ENCODE data around the gene SGMS2.
A peak's percentile ranks its signal among the peaks of the same experiment; 100 is the strongest.
"Not testable (repeated sequence)": the region's sequence is repeated elsewhere in the genome, so short reads cannot be mapped to it uniquely, and the experiment has no call there.

The SGMS2 gene

DNA sequence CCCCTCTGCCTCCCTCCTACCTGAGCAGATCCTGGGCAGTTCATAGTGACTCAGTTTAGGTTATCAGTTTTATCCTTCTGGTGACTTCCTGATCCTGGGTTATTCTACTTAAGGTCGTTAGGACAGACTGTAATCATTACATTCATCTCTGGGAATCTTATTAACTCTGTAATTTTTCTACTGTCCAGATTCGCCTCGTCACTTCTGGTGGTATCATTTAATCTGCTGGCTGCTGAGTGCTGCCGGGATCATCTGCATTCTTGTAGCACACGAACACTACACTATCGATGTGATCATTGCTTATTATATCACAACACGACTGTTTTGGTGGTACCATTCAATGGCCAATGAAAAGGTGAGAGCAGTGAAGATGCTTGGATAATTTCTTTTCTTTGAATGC is 83.6 kb downstream of the SGMS2 start:
- no peak for DNase-seq (ENCODE audit: low read depth)

DNA sequence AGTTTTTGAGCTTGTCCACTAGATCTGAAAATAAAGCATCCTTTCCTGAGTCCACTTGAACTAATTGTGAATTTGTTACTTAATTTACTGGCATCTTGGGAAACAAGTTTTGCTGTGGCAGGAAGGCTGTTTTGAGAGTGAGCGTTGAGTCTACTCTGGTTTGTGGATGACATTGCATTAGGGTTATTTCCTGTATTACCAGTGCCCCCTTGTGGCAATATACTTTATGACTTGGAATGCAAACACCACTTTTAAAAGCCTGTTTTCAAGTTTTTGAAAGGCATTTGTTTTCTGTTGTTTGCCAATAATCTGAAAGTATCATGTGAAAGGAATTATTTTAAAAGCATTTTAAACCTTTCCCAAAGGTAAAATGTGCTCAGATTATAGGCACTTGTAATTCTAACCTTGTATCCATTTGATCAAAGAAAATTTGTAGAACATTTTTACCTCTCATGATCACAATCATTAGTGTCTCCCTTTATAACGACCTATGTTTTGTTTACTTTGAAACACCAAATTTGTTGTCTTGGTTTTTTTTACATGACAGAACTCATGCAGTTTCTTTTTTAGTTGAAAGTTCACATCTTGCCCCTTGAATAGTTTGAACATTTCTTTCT is 88.7 kb downstream of the SGMS2 start:
- DNase-seq (ENCODE audit: low read depth) = no peak

DNA sequence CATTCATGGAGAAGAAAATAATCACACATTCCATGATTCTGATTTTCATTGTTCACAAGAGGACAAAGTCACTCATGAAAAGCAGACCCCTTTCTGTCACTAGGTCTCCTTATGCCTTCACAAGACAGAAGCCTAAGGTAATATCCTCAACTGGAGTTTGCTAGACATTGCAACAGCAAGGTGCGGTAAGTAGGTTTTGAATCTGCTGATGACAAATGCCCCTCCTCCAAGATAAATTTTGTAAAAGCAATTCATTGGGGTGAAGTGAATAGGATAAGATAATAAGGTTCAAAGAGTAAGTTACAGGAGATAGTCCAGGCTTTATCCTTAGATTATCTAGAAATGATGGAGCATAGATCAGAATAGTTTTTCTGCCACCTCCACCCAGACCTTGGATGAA is 90.5 kb downstream of the SGMS2 start:
- DNase-seq (ENCODE audit: low read depth) = no peak

DNA sequence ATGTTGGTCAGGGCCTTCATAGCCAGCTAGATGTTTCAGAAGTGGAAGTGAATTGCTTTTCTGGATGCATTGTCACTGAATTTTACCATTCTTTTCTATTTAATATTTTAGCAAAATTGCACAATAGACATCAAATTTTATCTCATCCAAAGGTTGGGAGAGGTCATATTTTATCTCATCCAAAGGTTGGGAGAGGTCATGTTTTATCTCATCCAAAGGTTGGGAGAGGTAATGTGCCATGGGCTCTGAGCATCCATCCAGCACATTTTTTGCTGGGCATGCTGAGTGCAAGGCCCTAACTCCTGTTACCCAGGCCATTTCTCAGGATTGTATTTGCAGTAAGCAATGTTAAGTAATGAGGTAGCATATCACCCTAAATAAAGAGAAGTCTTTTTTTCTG is 91.9 kb downstream of the SGMS2 start:
- DNase-seq (ENCODE audit: low read depth) = no peak

DNA sequence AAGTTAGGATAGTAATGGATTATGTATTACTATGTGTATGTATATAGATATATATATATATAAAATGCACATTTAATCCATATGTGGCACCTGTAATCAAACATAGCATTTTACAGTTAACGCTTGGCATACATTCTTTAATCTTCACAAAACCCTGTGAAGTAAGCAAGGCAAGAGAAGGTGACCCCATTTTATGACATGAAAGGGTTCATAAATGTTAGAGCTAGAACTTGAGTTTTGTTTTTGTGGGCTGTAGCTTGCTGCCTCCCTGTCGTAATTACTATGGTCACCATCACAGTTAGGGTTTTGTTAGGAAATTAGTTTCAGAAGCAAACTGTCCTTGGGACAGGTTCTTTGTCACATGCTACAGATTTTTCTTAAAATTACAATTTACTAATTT is 92.8 kb downstream of the SGMS2 start:
- no peak for DNase-seq (ENCODE audit: low read depth)

DNA sequence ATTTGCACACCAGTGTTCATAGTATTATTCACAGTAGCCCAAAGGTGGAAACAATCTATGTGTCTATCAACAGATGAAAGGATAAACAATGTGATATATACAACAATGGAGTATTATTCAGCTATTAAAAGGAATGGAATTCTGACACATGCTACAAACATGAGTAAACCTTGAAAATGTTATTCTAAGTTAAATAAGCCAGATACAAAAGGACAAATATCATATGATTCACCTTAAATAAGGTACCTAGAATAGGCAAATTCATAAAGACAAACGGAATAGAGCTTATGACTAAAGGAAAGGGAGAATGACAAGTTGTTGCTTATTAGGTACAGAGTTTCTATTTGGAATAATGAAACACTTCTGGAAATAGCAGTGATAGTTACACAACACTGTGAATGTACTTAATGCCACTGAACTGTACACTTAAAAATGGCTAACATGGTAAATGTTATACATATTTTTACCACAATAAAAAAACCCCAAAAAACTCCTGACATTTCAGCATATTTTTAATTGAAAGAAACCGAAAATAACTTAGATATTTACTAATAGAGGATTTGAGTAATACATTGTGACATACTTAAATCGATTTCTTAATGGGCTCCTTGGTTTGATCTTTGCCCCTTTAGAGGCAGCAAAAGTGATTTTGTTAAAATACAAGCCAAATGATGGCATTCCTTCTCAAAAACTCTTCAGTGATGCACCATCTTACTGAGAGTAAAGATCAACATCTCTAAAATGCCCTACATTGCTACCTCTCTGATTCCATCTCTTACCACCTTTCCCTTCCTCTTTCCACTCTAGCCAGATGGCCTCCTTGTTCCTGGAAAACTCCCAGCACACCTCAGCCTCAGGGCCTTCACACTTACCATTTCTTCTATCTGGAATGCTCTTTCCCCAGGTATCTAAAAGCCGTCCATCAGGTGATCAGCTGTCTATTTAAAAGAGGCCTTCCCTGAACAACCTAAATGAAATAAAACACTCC is 98.0 kb downstream of the SGMS2 start:
- DNase-seq (ENCODE audit: low read depth) = no peak

DNA sequence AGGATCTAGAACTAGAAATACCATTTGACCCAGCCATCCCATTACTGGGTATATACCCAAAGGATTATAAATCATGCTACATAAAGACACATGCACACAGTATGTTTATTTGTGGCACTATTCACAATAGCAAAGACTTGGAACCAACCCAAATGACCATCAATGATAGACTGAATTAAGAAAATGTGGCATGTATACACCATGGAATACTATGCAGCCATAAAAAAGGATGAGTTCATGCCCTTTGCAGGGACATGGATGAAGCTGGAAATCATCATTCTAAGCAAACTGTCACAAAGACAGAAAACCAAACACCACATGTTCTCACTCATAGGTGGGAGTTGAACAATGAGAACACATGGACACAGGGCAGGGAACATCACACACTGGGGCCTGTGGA is 101.0 kb downstream of the SGMS2 start:
- not testable (repeated sequence) for DNase-seq (ENCODE audit: low read depth)

DNA sequence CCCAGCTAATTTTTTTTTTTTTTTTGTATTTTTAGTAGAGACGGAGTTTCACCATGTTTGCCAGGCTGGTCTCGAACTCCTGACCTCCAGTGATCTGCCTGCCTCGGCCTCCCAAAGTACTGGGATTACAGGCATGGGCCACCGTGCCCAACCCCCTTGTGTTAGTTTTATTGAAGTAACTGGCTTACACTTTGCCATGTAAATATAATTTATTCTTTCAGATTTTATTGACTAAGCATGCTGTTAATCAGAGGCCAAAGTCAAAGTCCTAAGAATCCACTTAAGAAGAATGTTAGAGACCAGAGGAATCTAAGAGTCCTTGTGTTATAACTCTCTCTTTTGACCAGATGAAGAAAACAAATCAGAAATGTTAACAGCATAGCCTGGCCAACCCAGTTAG is 102.1 kb downstream of the SGMS2 start:
- DNase-seq (ENCODE audit: low read depth) = not testable (repeated sequence)

DNA sequence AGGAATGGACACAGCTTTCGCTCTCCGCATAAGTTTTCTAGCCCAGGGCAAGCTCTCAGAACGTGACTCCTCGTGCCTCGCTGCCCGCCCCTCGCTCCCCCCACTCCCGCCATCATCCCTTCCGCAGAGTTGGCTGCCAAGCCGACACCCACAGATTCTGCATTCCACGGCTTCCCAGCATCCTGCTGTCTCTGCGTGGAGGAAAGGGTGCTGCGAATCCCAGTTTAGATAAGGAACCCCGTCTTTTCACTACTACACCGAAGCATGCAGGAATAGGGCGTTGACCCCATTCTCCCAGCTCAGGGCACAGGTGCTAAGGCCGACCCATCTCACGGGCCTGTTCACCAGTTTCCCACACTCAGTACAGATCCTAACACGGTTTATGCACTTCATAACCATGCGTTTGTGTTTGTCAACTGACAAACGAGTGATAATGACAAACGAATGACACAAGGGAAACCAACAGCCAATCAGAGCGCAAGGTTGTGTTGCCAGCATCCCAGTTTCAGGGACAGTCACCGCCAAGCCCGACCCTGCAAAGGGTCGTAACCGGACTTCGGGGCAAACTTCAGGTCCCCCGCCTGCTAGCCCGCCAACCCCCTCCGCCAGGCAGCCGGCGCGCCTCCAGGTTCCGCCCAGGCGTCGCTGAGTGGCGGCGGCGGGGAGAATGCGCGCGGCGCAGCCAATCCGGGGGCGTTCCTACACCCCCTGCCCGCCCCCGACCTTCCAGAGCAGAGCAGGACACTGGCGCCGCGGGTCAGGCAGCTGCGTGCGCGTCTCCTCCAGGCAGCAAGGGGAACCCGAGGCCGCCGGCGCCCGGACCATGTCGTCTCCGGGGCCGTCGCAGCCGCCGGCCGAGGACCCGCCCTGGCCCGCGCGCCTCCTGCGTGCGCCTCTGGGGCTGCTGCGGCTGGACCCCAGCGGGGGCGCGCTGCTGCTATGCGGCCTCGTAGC is 106.4 kb downstream of the SGMS2 start, which contains the start of gene CYP2U1:
Gene CYP2U1, plus strand, starts transcription at position 729 of the 954 bp plus-strand sequence. Its CDS starts 95 bp downstream, at position 824.
- DNase-seq (ENCODE audit: low read depth) = no peak

DNA sequence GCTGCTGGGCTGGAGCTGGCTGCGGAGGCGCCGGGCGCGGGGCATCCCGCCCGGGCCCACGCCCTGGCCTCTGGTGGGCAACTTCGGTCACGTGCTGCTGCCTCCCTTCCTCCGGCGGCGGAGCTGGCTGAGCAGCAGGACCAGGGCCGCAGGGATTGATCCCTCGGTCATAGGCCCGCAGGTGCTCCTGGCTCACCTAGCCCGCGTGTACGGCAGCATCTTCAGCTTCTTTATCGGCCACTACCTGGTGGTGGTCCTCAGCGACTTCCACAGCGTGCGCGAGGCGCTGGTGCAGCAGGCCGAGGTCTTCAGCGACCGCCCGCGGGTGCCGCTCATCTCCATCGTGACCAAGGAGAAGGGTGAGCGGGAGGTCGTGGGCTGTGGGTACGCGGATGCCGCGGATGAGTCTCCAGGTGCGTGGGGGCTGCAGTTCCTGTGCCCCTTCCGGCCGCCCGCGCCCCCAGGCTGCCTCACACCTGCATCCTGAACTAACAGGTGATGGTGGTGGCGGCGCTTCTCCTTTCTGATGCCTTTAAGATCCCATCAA is 107.1 kb downstream of the SGMS2 start:
- DNase-seq (ENCODE audit: low read depth) = no peak

DNA sequence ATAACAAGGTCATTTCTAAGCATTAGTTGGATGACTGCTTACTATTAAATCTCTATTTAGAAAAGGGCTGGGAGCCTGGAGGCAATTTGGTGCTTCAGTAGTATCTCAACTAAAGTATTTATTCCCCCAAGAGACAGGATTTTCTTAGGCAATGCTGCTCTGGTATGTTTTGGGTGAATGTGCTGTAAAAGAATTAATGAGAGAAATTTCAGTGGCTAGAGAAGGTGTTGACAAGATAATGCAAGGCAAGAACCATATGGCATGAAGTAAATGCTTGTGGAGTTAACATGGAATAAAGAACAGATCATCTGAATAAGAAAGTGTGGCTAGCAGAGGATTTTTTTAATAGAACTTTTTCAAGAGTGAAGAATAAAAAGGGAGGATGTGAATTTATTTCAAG is 110.5 kb downstream of the SGMS2 start:
- DNase-seq (ENCODE audit: low read depth) = no peak

DNA sequence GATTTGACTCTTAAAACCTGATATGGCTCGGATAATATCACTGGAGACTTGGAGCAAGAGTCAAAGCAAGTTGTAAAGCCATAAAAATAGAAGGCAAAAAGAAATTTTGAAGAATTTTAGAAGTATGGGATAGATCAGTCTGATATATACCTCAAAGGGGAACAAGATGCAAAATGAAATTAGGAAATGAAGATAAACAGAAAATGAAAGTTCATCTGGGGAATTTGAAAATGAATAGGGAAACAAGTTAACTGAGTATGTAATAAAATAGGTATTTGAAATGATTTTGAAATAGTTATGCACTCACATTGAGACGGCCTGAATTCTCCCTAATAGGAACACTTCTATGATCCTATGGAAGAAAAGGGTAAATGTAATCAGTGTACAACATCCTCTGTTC is 112.3 kb downstream of the SGMS2 start:
- DNase-seq (ENCODE audit: low read depth) = no peak

DNA sequence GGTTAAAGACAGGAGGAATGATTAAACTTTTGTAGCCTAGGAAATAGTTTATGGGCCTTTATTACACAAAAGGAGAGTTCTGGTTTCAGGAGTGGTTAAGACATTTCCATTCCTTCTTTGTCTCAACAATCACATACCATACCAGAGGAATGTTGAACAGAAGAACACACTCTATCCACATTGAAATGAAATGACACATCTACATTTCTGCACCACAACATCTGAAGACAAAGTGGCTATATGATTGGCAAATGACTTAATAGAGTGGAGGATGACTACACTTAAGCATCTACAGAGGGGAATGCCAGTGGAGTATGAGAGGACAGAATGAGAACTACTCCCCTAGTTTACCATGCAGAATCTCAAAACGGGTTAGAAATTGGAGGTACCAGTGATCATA is 114.6 kb downstream of the SGMS2 start:
- no peak for DNase-seq (ENCODE audit: low read depth)

DNA sequence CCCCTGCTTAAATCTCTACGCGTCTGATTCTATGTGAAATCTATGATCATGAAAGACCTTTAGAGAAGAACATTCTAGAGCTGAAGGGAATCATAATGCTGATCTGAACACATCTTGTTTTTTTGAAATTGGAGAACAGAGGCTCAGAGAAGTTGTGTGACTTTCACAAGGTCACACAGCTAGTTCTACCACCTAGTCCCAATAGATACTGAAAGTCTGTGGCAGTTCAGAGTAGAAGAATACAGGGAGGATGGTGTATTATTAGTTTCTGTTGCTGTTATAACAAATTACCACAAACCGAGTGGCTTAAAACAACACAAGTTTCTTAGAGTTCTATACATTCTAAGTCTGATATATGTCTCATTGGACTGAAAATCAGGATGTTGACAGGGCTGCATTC is 121.1 kb downstream of the SGMS2 start:
- no peak for DNase-seq (ENCODE audit: low read depth)

DNA sequence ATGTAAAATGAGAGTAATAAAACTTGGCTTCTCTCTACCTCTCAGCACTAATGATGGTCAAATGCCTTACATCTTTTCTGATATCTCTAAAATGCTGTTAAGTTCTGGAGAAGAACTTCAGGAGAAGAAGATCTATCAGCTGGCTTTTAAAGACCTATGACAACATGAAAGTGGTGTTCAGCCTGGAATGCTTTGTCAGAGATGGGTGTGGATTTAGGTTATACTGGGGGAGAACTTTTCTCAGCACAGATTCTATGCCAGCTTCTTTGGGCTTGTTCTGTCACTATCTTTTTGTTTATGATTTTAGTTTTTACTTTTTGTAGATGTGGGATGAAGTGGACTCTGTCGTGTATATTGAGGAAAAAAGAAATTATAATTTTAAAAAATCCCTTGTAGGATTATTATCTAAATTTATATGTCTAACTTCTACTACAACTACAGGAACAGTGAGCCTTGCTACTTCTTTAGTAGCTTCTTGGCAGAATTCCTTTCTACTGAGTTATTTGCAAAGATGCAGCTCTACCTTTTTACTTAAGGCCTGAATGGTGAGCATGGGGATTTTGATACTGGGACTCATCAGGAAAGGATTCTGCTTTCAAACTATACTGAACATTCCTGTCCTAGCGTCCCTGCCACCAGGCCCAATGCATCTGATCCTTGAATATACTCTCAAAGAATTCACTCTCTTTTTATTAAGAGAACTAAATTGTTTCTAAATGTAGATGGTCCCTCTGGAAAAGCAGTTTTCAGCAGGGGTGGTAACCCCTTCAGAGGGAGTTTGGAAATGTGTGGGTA is 126.2 kb downstream of the SGMS2 start:
- no peak for DNase-seq (ENCODE audit: low read depth)

DNA sequence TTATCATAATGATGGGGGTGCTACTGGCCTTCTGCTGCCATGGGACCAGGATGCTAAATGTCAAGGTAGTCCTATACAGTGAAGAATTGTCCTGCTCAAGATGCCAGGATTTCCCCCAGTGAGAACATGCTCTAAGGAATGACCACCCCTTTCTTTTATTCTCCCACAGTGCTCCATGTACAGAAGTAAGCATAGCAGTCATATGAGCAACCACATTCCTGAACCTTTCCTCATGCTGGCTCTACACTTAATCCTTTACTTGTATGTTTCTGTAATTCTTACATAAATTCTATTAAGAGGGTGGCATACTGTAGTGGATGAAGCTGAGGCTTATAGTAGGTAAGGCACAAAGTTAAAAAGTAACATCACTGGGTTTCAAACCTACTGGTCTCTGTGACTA is 126.8 kb downstream of the SGMS2 start:
- DNase-seq (ENCODE audit: low read depth) = peak; percentile 82

DNA sequence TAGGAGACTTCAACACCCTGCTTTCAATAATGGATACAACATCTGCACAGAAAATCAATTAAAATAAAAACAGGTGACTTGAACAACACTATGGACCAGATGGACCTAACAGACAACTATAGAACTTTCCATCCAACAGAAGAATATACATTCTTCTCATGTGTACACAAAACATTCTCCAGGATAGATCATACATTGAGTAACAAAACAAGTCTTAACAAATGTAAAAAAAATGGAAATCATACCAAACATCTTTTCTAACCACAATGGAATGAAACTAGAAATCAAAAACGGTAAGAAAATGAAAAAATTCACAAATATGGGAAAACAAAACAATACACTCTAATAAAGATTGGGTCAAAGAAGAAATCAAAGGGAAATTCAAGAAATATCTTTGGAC is 131.3 kb downstream of the SGMS2 start:
- no peak for DNase-seq (ENCODE audit: low read depth)
